ENCODE results near the gene COBL.

DNA sequence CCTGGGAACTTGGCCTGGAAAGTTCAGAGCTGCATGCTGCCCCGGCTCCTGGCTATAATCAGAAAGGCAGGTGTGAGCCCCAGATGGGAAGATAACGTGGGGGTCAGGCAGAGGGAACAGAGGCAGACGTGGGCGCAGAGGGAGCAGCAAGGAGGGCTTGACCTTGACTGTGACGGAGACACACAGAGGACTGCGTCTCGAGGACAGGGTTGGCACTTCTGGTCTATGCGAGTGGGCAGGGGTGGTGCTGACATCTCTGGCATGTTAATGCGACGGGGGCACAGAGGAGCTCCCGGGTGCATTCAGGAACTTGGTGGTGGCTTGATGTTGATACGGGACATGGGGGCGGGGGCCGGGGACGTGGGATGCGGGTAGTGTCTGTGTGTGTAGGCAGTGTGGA, 301.8 kb downstream of the COBL start:
- TF ChIP-seq, protein P1, sequence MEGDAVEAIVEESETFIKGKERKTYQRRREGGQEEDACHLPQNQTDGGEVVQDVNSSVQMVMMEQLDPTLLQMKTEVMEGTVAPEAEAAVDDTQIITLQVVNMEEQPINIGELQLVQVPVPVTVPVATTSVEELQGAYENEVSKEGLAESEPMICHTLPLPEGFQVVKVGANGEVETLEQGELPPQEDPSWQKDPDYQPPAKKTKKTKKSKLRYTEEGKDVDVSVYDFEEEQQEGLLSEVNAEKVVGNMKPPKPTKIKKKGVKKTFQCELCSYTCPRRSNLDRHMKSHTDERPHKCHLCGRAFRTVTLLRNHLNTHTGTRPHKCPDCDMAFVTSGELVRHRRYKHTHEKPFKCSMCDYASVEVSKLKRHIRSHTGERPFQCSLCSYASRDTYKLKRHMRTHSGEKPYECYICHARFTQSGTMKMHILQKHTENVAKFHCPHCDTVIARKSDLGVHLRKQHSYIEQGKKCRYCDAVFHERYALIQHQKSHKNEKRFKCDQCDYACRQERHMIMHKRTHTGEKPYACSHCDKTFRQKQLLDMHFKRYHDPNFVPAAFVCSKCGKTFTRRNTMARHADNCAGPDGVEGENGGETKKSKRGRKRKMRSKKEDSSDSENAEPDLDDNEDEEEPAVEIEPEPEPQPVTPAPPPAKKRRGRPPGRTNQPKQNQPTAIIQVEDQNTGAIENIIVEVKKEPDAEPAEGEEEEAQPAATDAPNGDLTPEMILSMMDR (IDR thresholded peaks at IDR 0.05) = no peak
- no peak for TF ChIP-seq POLR2A (IDR thresholded peaks at IDR 0.05)
- no peak for TF ChIP-seq EP300 (IDR thresholded peaks at IDR 0.05)

Measured in suprapubic skin (tissue), 3 donors.